HG03558 (cell line): ENCODE measurements around the gene OPN1MW3.
"Not testable (repeated sequence)": the region's sequence is repeated elsewhere in the genome, so short reads cannot be mapped to it uniquely, and the experiment has no call there.

ENCODE experiments used
- ATAC-seq: cut with Tn5 transposase; IDR thresholded peaks from one replicate; pipeline ENCODE4 v1.9.1; 2021; ENCODE audit warnings: moderate number of reproducible peaks; ENCODE audit not compliant: unreplicated experiment; ENCODE audit errors: extremely low read depth

Gene OPN1MW3

GRCh38 chrX:154295664-154296310 lies 38.4 kb downstream of the OPN1MW3 start, which contains the start of gene TKTL1:
Gene TKTL1 (plus strand): TSS chrX:154295795. CDS start chrX:154295860, 65 bp downstream.
- ATAC-seq, result no peak

DNA sequence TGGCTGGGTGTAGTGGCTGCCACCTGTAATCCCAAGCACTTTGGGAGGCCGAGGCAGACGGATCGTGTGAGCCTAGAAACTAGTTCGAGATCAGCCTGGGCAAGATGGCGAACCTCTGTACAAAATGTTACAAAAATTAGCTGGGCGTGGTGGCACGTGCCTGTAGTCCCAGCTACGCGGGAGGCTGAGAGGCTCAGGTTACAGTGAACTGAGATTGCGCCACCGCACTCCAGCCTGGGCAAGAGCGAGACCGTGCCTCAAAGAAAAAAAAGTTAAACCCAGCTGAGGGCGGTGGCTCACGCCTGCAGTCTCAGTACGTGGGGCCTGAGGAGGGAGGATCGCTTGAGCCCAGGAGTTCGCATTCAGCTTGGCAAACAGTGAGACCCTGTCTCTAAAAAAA lies 39.3 kb downstream of the OPN1MW3 start:
- no peak for ATAC-seq

DNA sequence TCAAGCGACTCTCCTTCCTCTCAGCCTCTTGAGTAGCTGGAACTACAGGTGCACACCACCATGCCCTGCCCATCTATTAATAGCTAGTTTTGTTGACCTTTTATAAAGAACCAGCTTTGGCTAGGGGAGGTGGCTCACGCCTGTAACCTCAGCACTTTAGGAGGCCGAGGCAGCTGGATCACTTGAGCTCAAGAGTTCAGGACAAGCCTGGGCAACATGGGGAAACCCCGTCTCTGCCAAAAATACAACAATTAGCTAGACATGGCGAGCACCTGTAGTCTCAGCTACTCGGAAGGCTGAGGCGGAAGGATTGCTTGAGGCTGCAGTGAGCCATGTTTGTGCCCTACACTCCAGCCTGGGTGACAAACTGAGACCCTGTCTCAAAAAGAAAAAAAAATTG lies 40.9 kb downstream of the OPN1MW3 start:
- no peak for ATAC-seq

DNA sequence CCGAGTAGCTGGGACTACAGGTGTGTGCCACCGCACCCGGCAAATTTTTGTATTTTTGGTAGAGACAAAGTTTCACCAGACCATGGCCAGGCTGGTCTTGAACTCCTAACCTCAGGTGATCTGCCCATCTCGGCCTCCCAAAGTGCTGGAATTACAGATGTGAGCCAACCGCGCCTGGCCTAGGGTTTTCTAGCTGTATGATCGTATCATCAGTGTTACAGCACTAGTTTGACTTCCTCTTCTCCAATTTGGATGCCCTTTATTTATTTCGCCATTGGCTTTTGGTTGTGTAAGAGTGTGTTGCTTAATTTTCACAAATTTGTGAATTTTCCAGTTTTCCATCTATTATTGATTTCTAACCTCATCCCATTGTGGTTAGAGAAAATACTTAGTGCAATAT lies 43.4 kb downstream of the OPN1MW3 start:
- no peak for ATAC-seq

GRCh38 chrX:154302998-154303397 lies 45.6 kb downstream of the OPN1MW3 start:
- ATAC-seq, result not testable (repeated sequence)

DNA sequence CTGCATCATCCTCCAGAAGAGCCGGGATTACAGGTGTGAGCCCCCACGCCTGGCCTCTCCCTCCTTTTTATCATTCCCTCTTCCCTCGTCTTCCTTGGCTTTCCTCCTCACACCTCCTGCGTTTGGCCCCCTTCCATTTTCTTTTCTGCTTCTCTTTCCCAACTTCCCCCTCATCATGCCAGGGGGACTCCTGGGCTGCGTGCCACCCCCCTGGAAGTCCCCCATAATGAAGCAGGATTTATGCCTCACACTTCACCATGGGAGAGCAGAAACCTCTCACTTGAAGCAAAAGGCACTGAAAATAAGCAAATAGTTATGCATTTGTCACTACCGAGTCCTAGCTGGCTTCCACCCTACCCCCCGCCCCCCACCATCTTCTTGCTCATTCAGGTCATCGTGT lies 46.1 kb downstream of the OPN1MW3 start:
- no peak for ATAC-seq

DNA sequence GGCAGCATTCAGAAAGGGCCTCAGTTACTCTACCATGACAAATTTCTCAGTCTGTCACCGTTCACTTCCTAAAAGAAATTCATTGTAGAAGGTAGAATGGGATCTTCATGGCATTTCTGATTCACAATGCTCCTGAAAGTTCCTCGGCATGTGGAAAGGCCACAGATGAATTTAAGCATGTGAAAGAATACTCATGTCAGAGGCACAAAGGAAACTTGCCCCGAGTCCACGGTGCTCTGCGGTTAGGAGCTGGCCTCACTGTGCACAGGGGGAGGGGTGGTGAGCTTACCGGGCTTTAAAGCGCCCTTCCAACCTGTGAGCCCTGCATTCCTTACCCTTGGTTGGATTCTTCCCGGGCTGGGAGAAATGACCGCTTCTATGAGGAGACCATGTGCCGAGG lies 47.5 kb downstream of the OPN1MW3 start:
- ATAC-seq, result no peak

DNA sequence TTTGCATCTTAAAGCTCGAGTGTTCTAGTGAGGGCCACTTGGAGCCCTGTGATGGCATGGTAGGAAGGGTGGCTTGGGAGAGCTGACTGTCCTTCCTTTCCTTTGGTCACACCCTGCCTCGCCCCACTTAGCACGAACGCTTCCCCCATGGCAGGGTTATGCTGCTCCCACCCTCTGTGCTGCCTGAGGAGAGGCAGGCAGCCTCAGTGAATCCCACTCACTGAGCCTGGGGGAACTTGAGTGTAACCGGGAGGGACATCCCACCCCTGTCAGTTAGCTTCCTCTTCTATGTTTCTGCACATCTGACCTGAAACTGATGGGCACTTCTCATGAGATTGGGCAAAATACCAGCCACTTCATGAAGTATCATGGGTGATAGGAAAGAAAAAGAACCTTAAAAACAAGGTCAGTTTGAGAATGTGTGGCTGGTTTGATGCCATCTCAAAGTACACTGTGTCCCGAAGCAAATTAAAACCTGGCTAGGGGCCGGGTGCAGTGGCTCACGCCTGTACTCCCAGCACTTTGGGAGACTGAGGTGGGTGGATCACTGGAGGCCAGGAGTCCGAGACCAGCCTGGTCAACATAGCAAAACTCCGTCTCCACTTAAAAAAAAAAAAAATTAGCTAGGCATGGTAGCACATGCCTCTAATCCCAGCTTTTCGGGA lies 48.3 kb downstream of the OPN1MW3 start:
- ATAC-seq, result no peak

DNA sequence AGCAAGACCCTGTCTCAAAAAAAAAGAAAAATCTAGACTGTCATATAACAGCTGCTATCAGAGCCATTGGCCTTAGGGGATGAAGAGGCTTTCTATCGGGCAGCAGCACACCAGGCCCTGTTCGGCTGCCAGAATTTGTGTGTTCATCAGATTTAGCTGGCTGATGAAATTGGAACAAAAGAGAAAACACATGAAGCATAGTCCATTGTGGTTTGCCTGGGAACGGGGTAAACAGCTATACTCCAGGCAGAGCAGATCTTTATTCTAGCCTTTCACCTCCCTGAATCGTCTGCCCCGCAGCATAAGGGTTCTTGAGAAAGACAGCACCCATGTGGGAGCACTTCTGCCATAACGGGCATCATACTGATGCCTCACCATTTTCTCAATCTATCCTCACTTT lies 49.8 kb downstream of the OPN1MW3 start:
- no peak for ATAC-seq

DNA sequence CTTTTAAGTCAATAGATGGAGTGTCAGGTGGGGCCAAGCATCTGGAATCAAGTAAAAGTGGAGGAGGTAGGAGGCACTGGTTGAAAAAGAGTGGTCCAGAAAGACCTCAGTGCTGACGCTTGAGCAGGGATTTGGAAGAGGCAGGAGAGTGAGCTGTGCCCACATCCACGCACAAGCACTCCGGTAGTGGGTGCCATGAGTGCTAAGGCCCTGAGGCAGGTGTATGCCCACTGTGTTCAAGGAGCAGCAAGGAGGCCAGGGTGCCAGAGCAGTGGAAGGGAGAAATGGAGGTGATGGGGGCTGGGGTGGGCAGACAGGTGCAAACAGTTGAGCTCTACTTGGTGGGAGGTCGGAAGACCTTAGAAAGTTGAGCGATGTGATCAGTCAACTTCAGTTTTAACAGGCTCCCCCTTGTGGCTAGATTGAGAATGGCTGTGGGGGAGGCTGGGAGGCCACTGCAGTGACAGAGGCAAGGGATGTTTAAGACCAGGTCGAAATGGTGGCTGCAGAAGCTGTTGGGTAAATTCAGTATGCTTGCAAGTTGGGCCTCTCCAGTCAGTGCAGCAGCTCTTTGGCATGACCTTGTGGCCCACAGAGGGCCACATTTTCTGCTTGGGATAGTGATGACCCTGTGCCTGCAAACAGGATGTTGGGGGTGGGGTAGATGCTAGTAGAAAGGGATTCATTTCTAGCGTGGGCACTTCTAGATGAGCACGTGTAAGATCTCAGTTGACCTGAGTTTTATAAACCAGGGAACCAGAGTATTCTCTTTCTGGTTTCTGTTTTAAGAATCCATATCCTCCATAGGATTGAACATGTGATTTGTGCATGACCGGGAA lies 50.9 kb downstream of the OPN1MW3 start:
- ATAC-seq, result no peak

GRCh38 chrX:154309041-154309775 lies 51.8 kb downstream of the OPN1MW3 start:
- no peak for ATAC-seq

- ATAC-seq, result no peak
Observed at GRCh38 chrX:154310616-154311536, 53.5 kb downstream of the OPN1MW3 start.

GRCh38 chrX:154312116-154312515 lies 54.7 kb downstream of the OPN1MW3 start:
- no peak for ATAC-seq

GRCh38 chrX:154313147-154313546 lies 55.8 kb downstream of the OPN1MW3 start:
- no peak for ATAC-seq

GRCh38 chrX:154315416-154315815 lies 58.0 kb downstream of the OPN1MW3 start:
- no peak for ATAC-seq

- ATAC-seq, result no peak
Observed at GRCh38 chrX:154317391-154317995, 60.1 kb downstream of the OPN1MW3 start.

- no peak for ATAC-seq
Observed at GRCh38 chrX:154320406-154320805, 63.0 kb downstream of the OPN1MW3 start.
